GM19463 (cell line): ENCODE data around the gene NAT8L.
"Not testable (repeated sequence)": the region's sequence is repeated elsewhere in the genome, so short reads cannot be mapped to it uniquely, and the experiment has no call there.

Source experiments
- ATAC-seq: cut with Tn5 transposase; IDR thresholded peaks from one replicate; pipeline ENCODE4 v1.9.1; 2021; ENCODE audit warnings: mild to moderate bottlenecking, moderate library complexity; ENCODE audit not compliant: unreplicated experiment

Gene NAT8L, protein sequence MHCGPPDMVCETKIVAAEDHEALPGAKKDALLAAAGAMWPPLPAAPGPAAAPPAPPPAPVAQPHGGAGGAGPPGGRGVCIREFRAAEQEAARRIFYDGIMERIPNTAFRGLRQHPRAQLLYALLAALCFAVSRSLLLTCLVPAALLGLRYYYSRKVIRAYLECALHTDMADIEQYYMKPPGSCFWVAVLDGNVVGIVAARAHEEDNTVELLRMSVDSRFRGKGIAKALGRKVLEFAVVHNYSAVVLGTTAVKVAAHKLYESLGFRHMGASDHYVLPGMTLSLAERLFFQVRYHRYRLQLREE

GRCh38 chr4:2059046-2059725 is at the start of gene NAT8L:
NAT8L (plus strand) TSS chr4:2059327; CDS start chr4:2059512, 185 bp downstream.
- no peak for ATAC-seq

GRCh38 chr4:2009651-2010233 is 49.4 kb upstream of the NAT8L start:
- ATAC-seq: no peak

DNA sequence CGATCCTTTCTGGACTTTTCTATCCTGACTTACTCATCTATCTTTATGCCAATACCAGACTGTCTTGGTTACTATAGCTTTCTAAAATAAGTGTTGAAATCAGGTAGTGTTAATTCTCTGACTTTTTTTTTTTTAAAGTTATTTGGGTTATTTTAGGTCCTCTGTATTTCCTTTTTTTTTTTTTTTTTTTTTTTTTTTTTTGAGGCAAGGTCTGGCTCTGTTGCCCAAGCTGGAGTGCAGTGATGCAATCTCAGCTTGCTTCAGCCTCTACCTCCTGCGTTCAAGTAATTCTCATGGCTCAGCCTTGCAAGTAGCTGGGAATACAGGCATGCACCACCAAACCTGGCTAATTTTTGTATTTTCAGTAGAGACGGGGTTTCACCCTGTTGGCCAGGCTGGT is 47.5 kb upstream of the NAT8L start:
- no peak for ATAC-seq

GRCh38 chr4:2015008-2015407 is 44.1 kb upstream of the NAT8L start:
- ATAC-seq: no peak

- not testable (repeated sequence) for ATAC-seq
These were observed 37.6 kb upstream of the NAT8L start for GRCh38 chr4:2021358-2022018.

- no peak for ATAC-seq
These were observed 34.4 kb upstream of the NAT8L start for GRCh38 chr4:2024683-2025082.

DNA sequence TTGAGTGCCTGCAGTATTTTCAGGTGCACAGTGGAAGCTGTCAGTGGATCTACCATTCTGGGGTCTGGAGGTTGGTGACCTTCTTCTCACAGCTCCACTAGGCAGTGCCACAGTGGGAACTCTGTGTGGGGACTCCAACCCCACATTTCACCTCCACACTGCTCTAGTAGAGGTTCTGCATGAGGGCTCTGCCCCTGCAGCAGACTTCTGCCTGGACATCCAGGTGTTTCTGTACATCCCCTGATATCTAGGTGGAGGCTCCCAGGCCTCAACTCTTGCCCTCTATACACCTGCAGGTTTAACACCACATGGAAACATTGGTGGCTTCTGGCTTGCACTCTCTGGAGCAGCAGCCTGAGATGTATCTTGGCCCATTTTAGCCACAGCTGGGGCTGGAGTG is 33.3 kb upstream of the NAT8L start:
- ATAC-seq: no peak

- not testable (repeated sequence) for ATAC-seq
These were observed 32.0 kb upstream of the NAT8L start for GRCh38 chr4:2027120-2027519.

GRCh38 chr4:2031161-2031560 is 28.0 kb upstream of the NAT8L start:
- ATAC-seq: not testable (repeated sequence)

DNA sequence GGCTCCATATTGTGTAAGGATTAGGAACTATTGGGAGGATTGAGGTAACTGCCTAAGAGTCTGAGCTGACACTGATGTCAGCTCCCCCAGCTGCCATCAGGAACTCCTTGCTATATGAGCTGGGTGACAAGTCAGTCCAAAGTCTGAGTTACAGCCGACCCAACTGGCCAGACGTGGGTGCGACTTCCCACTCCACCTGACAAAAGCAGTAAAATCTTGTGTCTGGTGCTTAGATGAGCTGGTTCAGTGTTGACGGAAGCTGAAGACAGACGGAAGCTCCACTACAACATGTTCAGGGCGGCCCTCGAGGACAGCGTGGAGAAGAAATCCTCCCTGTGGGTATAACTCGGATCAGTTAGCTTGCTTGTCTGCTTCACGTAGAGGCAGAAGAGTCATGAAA is 22.8 kb upstream of the NAT8L start:
- ATAC-seq: no peak

DNA sequence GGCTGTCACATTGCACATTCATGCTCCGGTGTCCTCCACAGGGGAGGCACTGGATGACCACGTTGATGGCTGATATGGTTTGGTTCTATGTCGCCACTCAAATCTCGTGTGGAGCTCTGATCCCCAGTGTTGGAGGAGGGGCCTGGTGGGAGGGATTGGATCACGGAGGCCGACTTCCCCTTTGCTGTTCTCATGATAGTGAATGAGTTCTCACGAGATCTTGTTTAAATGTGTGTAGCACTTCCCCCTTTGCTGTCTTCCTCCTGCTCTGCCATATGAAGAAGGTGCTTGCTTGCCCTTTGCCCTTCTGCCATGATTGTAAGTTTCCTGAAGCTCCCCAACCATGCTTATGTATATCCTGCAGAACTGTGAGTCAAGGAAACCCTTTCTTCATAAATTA is 22.3 kb upstream of the NAT8L start:
- no peak for ATAC-seq

GRCh38 chr4:2040391-2041238 is 18.5 kb upstream of the NAT8L start:
- no peak for ATAC-seq

GRCh38 chr4:2041239-2042130 is 17.6 kb upstream of the NAT8L start:
- no peak for ATAC-seq

- ATAC-seq: no peak
These were observed 16.8 kb upstream of the NAT8L start for GRCh38 chr4:2042204-2042946.

- ATAC-seq: no peak
These were observed 16.2 kb upstream of the NAT8L start for GRCh38 chr4:2042947-2043395.

DNA sequence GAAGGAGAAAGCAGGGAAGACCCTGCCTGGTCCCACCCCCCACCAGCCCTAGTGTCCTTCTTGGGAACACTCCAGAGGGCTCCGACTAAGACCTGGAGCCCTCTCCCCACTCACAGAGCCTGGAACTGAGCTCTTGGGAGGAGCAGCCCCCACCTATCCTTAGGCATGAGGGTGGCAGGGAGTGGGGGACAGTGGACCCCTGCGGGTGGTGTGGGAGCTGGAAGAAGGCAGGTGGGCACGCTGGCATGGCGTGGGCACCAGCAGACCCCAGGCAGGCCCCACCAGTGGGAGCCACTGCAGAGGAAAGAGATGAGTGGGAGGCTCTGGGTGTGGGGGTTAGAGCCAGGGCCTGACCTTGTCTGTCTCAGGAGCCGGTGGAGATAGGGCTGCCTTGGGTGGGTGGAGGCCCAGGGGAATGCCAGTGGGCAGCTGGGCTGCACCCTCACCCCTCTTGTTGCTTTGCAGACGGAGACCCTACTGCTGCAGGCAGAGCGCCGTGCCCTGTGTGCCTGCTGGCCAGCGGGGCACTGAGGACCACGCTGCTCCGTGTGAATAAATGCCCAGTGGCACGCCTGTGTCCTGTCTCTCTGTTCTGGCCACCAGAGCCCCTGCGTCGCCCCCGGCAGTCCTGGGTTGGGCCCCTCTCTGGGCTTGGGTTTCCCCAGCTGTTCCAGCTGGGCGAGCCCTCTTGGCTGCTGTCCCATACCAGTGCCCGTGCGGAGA is 15.6 kb upstream of the NAT8L start:
- ATAC-seq: no peak

DNA sequence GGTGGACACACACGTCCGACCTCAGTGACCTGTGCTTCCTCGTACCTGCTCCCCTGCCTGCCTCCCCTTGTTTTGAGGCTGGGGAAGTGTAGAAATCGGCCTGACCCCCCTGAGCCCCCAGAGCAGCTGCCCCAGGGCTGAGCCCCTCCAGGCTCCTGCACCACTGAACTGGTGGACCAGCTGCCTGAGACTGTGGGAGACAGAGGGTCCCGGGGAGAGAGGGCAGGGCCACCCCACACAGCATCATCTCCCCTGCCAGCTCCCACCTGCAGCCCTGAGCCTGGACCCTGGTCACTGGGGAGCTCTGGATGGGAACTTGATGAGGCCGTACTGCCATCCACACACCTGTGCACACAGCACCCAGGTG is 15.0 kb upstream of the NAT8L start:
- ATAC-seq: no peak
